CD4-positive, alpha-beta memory T cell (primary cell): Measurements from ENCODE around the gene CDC6. TPM values are rescaled to one million over a fixed set of nuclear protein-coding genes. Genes with fewer than 3 reads are reported as not detected.

Experiments used
- CTCF ChIA-PET: fragments of 350-600 bp; sonication (Branson Sonifier 250); formaldehyde crosslinking; loops from one replicate; lab custom pipeline; 2021; ENCODE audit warnings: inconsistent platforms; ENCODE audit not compliant: partially characterized antibody; lab: Charles Lee
- POLR2A ChIA-PET: fragments of 350-600 bp; sonication (Branson Sonifier 250); formaldehyde crosslinking; loops from one replicate; lab custom pipeline; 2021; ENCODE audit not compliant: partially characterized antibody; lab: Charles Lee
- DNase-seq, 5 donors: peaks; one replicate each; pipeline versions ENCODE4 v3.0.0 to v3.0.0-alpha.2; 2020 to 2022; ENCODE audit warnings: mixed read lengths in 1 of 5
- H3K27ac ChIP-seq: one replicate; pipeline ENCODE4 v1.7.0; 2013; ENCODE audit warnings: low read depth, low read length
- H3K27me3 ChIP-seq: 2 replicates; pipeline ENCODE4 v1.7.0; 2013; ENCODE audit warnings: mild to moderate bottlenecking, low read length, moderate library complexity; ENCODE audit not compliant: insufficient read depth
- H3K36me3 ChIP-seq: 2 replicates; pipeline ENCODE4 v1.7.0; 2013; ENCODE audit warnings: mild to moderate bottlenecking, low read length, moderate library complexity; ENCODE audit not compliant: insufficient read depth
- H3K4me1 ChIP-seq: 2 replicates; pipeline ENCODE4 v1.7.0; 2013; ENCODE audit warnings: mild to moderate bottlenecking, low read length, moderate library complexity; ENCODE audit not compliant: insufficient read depth
- H3K4me3 ChIP-seq, 2 donors: one replicate each; pipeline ENCODE4 v1.7.0; 2013; ENCODE audit warnings: low read length in 2 of 2, mild to moderate bottlenecking in 1 of 2
- H3K9me3 ChIP-seq, 2 donors: one replicate each; pipeline ENCODE4 v1.7.0; 2013; ENCODE audit warnings: low read length in 2 of 2, control low read depth in 1 of 2; ENCODE audit not compliant: control insufficient read depth in 1 of 2
- H3K27ac Mint-ChIP-seq, 7 donors: one replicate each; pipeline ENCODE4 v1.8.0; 2020 to 2021; ENCODE audit warnings: mixed read lengths in 7 of 7, mild to moderate bottlenecking in 6 of 7, inconsistent platforms in 3 of 7, moderate library complexity in 3 of 7
- H3K27me3 Mint-ChIP-seq, 2 donors: one replicate each; pipeline ENCODE4 v1.8.0; 2020 to 2021; ENCODE audit warnings: mixed read lengths in 2 of 2
- H3K36me3 Mint-ChIP-seq, 2 donors: one replicate each; pipeline ENCODE4 v1.8.0; 2020 to 2021; ENCODE audit warnings: mixed read lengths in 2 of 2, inconsistent platforms in 1 of 2, mild to moderate bottlenecking in 1 of 2
- H3K4me1 Mint-ChIP-seq, 4 donors: one replicate each; pipeline ENCODE4 v1.8.0; 2020 to 2021; ENCODE audit warnings: mixed read lengths in 4 of 4, mild to moderate bottlenecking in 1 of 4
- H3K4me3 Mint-ChIP-seq, 8 donors: one replicate each; pipeline ENCODE4 v1.8.0; 2020 to 2021; ENCODE audit warnings: mixed read lengths in 8 of 8, mild to moderate bottlenecking in 7 of 8, moderate library complexity in 6 of 8, inconsistent platforms in 3 of 8
- H3K9me3 Mint-ChIP-seq, 8 donors: one replicate each; pipeline ENCODE4 v1.8.0; 2020 to 2021; ENCODE audit warnings: mixed read lengths in 8 of 8, mild to moderate bottlenecking in 5 of 8, inconsistent platforms in 3 of 8, moderate library complexity in 1 of 8
- intact Hi-C: fragments of 100-400 bp; cut with micrococcal nuclease; formaldehyde crosslinking; loops from one replicate; pipeline ENCODE4 v1.15.1; 2023
- polyA plus RNA-seq, 2 donors: library from polyadenylated mRNA; unstranded; fragments of 300-500 nt; fragmentation: Illumina TruSeq; gene quantifications; one replicate each; pipeline ENCODE4 v1.2.3, GENCODE V29; 2021
- total RNA-seq, 2 experiments: library from RNA; stranded (reverse); gene quantifications; one replicate each; pipeline ENCODE4 v1.2.3, GENCODE V29; 2021

CDC6 gene
- total and polyA plus RNA-seq, 4 experiments from 2014 or later = 0.61 to 2.1 (median 0.79) TPM

- H3K36me3 ChIP-seq = peaks cover 61% of the 10 kb centered on the region
- DNase-seq = no peak
- CTCF ChIA-PET = no interaction called here
- no peaks in the 10 kb centered on the region for H3K27me3 Mint-ChIP-seq
- no peak overlapping the region for H3K27ac Mint-ChIP-seq
- H3K4me3 ChIP-seq = no peak overlapping the region
- no peak overlapping the region for H3K4me3 Mint-ChIP-seq
- peaks cover 20 to 31% of the 10 kb centered on the region in 2 donors for H3K36me3 Mint-ChIP-seq
- no peak overlapping the region for H3K27ac ChIP-seq
- H3K9me3 Mint-ChIP-seq = no peaks in the 10 kb centered on the region
- H3K9me3 ChIP-seq = no peaks in the 10 kb centered on the region
- peaks cover 0 to 4% (median 2%) of the 10 kb centered on the region in 4 donors for H3K4me1 Mint-ChIP-seq
- intact Hi-C loops = no loop called here
- no peaks in the 10 kb centered on the region for H3K27me3 ChIP-seq
- H3K4me1 ChIP-seq = no peaks in the 10 kb centered on the region
- POLR2A ChIA-PET = no interaction called here
These were observed 20.8 kb upstream of the CDC6 start for GRCh38 chr17:40266882-40267281.

GRCh38 chr17:40268141-40268712 lies 19.5 kb upstream of the CDC6 start:
- Mint-ChIP-seq H3K4me3 (no peak overlapping the region), H3K9me3 (no peaks in the 10 kb centered on the region), H3K27me3 (no peaks in the 10 kb centered on the region), H3K4me1 (peaks cover 0 to 2% (median 0%) of the 10 kb centered on the region in 4 donors), H3K27ac (peak overlapping the region in 1 of 7 donors; percentile 50), H3K36me3 (peaks cover 16 to 28% of the 10 kb centered on the region in 2 donors)
- ChIA-PET POLR2A (no interaction called here), CTCF (interaction anchor here (0.6 to 1.5 kb wide), 3 partner anchors 15 to 66 kb away, joined by 3 to 5 read pairs (median 4); no protein-coding TSS in a partner anchor)
- no peak for DNase-seq
- Histone ChIP-seq H3K27ac (no peak overlapping the region), H3K4me1 (no peaks in the 10 kb centered on the region), H3K9me3 (no peaks in the 10 kb centered on the region), H3K27me3 (no peaks in the 10 kb centered on the region), H3K4me3 (no peak overlapping the region), H3K36me3 (peaks cover 50% of the 10 kb centered on the region)
- intact Hi-C loops = no loop called here

- intact Hi-C loops = no loop called here
- Histone ChIP-seq H3K27me3 (no peaks in the 10 kb centered on the region), H3K9me3 (no peaks in the 10 kb centered on the region), H3K4me3 (no peak overlapping the region), H3K4me1 (peaks cover 2% of the 10 kb centered on the region), H3K27ac (no peak overlapping the region), H3K36me3 (peaks cover 54% of the 10 kb centered on the region)
- Mint-ChIP-seq H3K27ac (peak overlapping the region in 5 of 7 donors; percentile 37 to 66 (median 50)), H3K4me1 (peaks cover 1 to 18% (median 10%) of the 10 kb centered on the region in 4 donors), H3K27me3 (no peaks in the 10 kb centered on the region), H3K4me3 (no peak overlapping the region), H3K36me3 (peaks cover 49 to 75% of the 10 kb centered on the region in 2 donors), H3K9me3 (no peaks in the 10 kb centered on the region)
- DNase-seq = no peak
- ChIA-PET POLR2A (no interaction called here), CTCF (interaction anchor here (0.6 kb wide), 1 partner anchor 111 kb away, joined by 3 read pairs; no protein-coding TSS in a partner anchor)
These were observed 9.3 kb upstream of the CDC6 start for GRCh38 chr17:40278414-40278813.

- Histone ChIP-seq H3K4me1 (peaks cover 6% of the 10 kb centered on the region), H3K27ac (no peak overlapping the region), H3K9me3 (no peaks in the 10 kb centered on the region), H3K36me3 (peaks cover 46% of the 10 kb centered on the region), H3K4me3 (no peak overlapping the region), H3K27me3 (no peaks in the 10 kb centered on the region)
- CTCF ChIA-PET = interaction anchor here (0.5 kb wide), 1 partner anchor 1369 kb away, joined by 4 read pairs; no protein-coding TSS in a partner anchor
- Mint-ChIP-seq H3K4me1 (peaks cover 7 to 27% (median 17%) of the 10 kb centered on the region in 4 donors), H3K9me3 (no peaks in the 10 kb centered on the region), H3K27ac (peak overlapping the region in 1 of 7 donors; percentile 60), H3K4me3 (no peak overlapping the region), H3K27me3 (no peaks in the 10 kb centered on the region), H3K36me3 (peaks cover 43 to 73% of the 10 kb centered on the region in 2 donors)
- intact Hi-C loops = no loop called here
- no peak for DNase-seq
- POLR2A ChIA-PET = no interaction called here
These were observed 8.3 kb upstream of the CDC6 start for GRCh38 chr17:40279402-40279801.

- Histone ChIP-seq H3K4me3 (no peak overlapping the region), H3K4me1 (peaks cover 6% of the 10 kb centered on the region), H3K9me3 (no peaks in the 10 kb centered on the region), H3K36me3 (peaks cover 36% of the 10 kb centered on the region), H3K27ac (no peak overlapping the region), H3K27me3 (no peaks in the 10 kb centered on the region)
- H3K9me3 Mint-ChIP-seq = no peaks in the 10 kb centered on the region
- H3K36me3 Mint-ChIP-seq = peaks cover 35 to 59% of the 10 kb centered on the region in 2 donors
- peak overlapping the region in 5 of 8 donors; percentile 4 to 61 (median 38) for H3K4me3 Mint-ChIP-seq
- DNase-seq = peak in 1 of 5 donors; percentile 9
- H3K4me1 Mint-ChIP-seq = peaks cover 7 to 29% (median 20%) of the 10 kb centered on the region in 4 donors
- CTCF ChIA-PET = interaction anchor here (1.0 kb wide), 1 partner anchor 13 kb away, joined by 4 read pairs; no protein-coding TSS in a partner anchor
- POLR2A ChIA-PET = no interaction called here
- intact Hi-C loops = no loop called here
- H3K27me3 Mint-ChIP-seq = no peaks in the 10 kb centered on the region
- peak overlapping the region; percentile 24 to 92 (median 77) for H3K27ac Mint-ChIP-seq
These were observed 6.0 kb upstream of the CDC6 start for GRCh38 chr17:40281663-40282062.

GRCh38 chr17:40283662-40284061 lies 4.0 kb upstream of the CDC6 start:
- Histone ChIP-seq H3K27me3 (no peaks in the 10 kb centered on the region), H3K4me1 (peaks cover 19% of the 10 kb centered on the region), H3K4me3 (no peak overlapping the region), H3K9me3 (no peaks in the 10 kb centered on the region), H3K27ac (peak overlapping the region; percentile 16), H3K36me3 (peaks cover 20% of the 10 kb centered on the region)
- CTCF ChIA-PET = interaction anchor here (0.8 to 1.7 kb wide), 7 partner anchors 8 to 258 kb away, joined by 3 to 5 read pairs (median 3); no protein-coding TSS in a partner anchor
- intact Hi-C loops = no loop called here
- POLR2A ChIA-PET = no interaction called here
- Mint-ChIP-seq H3K4me1 (peaks cover 14 to 43% (median 30%) of the 10 kb centered on the region in 4 donors), H3K27ac (peak overlapping the region; percentile 39 to 82 (median 76)), H3K9me3 (no peaks in the 10 kb centered on the region), H3K27me3 (no peaks in the 10 kb centered on the region), H3K4me3 (peak overlapping the region in 1 of 8 donors; percentile 16), H3K36me3 (peaks cover 20 to 45% of the 10 kb centered on the region in 2 donors)
- DNase-seq = peak; percentile 23 to 52 (median 43)

GRCh38 chr17:40284085-40284713 lies 3.5 kb upstream of the CDC6 start:
- Histone ChIP-seq H3K9me3 (no peaks in the 10 kb centered on the region), H3K27ac (no peak overlapping the region), H3K27me3 (no peaks in the 10 kb centered on the region), H3K4me1 (peaks cover 25% of the 10 kb centered on the region), H3K4me3 (no peak overlapping the region), H3K36me3 (peaks cover 15% of the 10 kb centered on the region)
- Mint-ChIP-seq H3K36me3 (peaks cover 16 to 40% of the 10 kb centered on the region in 2 donors), H3K4me1 (peaks cover 14 to 46% (median 33%) of the 10 kb centered on the region in 4 donors), H3K27me3 (no peaks in the 10 kb centered on the region), H3K27ac (peak overlapping the region in 6 of 7 donors; percentile 11 to 82 (median 67)), H3K9me3 (no peaks in the 10 kb centered on the region), H3K4me3 (no peak overlapping the region)
- intact Hi-C loops = no loop called here
- POLR2A ChIA-PET = no interaction called here
- DNase-seq = no peak
- CTCF ChIA-PET = interaction anchor here (1.1 to 1.7 kb wide), 6 partner anchors 8 to 258 kb away, joined by 3 to 5 read pairs (median 4); no protein-coding TSS in a partner anchor
